A673 (cell line): ENCODE data around the gene GRK4.

Experiments used
- EZH2 ChIP-seq: fragments of 200-600 bp; sonication (generic); IDR thresholded peaks from 2 replicates; pipeline ENCODE4 v1.6.1; 2017; ENCODE audit warnings: borderline replicate concordance, low read depth, mild to moderate bottlenecking, mixed read lengths, antibody characterized with exemption, low read length; ENCODE audit not compliant: poor library complexity, severe bottlenecking
- TF ChIP-seq, protein P1 (sequence below): fragments of 300-800, 200-600 bp; sonication (generic); conservative IDR thresholded peaks from 2 replicates; pipeline ENCODE4 v1.5.1; 2017; ENCODE audit warnings: low read depth, mild to moderate bottlenecking, antibody characterized with exemption, low read length, moderate library complexity, mixed read lengths

DNA sequence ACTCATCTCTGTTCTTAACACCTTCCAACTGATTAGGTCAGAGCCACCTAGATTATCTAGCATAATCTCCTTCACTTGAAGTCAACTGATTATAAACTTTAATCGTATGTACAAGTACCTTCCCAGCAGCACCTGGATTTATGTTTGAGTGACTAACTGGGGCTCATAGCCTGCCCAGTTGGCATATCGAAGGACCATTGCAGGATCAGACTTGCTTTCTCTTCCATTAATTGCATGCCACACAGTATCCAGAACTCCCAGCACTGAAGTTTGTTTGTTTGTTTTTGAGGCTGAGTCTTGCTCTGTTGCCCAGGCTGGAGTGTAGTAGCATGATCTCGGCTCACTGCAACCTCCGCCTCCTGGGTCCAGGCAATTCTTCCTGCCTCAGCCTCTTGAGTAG, 27.9 kb downstream of the GRK4 start:
- TF ChIP-seq, protein P1, sequence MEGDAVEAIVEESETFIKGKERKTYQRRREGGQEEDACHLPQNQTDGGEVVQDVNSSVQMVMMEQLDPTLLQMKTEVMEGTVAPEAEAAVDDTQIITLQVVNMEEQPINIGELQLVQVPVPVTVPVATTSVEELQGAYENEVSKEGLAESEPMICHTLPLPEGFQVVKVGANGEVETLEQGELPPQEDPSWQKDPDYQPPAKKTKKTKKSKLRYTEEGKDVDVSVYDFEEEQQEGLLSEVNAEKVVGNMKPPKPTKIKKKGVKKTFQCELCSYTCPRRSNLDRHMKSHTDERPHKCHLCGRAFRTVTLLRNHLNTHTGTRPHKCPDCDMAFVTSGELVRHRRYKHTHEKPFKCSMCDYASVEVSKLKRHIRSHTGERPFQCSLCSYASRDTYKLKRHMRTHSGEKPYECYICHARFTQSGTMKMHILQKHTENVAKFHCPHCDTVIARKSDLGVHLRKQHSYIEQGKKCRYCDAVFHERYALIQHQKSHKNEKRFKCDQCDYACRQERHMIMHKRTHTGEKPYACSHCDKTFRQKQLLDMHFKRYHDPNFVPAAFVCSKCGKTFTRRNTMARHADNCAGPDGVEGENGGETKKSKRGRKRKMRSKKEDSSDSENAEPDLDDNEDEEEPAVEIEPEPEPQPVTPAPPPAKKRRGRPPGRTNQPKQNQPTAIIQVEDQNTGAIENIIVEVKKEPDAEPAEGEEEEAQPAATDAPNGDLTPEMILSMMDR, result no peak
- no peak for TF ChIP-seq EZH2
